ENCODE measurements around the gene NR5A2. TPM values are rescaled to one million over a fixed set of nuclear protein-coding genes. Genes with fewer than 3 reads are reported as not detected.

The NR5A2 gene
- total and polyA plus RNA-seq, 10 of the 15 experiments (the other 5 are each of a cell fraction or from before 2014, with no cell fraction given): 0.02 to 0.60 (median 0.15) TPM; not detected in 1

DNA sequence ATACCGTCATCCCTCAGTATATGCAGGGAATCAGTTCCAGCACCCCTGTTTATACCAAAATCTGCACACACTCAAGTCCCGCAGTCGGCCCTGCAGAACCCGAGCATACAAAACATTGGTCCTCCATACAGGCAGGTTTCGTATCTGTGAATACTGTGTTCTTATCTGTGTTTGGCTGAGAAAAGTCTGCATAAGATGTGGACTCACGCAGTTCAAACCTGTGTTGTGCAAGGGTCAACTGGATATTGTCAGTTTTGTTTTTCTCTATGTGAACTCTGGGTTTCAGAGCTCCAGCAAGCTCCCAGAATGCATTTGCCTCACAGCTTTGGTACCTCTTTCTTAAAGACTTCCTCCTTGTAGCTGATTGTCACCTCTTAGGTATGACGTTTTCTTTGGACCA lies 100.6 kb downstream of the NR5A2 start (continued):
- TF ChIP-seq, protein P1, sequence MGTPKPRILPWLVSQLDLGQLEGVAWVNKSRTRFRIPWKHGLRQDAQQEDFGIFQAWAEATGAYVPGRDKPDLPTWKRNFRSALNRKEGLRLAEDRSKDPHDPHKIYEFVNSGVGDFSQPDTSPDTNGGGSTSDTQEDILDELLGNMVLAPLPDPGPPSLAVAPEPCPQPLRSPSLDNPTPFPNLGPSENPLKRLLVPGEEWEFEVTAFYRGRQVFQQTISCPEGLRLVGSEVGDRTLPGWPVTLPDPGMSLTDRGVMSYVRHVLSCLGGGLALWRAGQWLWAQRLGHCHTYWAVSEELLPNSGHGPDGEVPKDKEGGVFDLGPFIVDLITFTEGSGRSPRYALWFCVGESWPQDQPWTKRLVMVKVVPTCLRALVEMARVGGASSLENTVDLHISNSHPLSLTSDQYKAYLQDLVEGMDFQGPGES (IDR thresholded peaks at IDR 0.05): no peak

DNA sequence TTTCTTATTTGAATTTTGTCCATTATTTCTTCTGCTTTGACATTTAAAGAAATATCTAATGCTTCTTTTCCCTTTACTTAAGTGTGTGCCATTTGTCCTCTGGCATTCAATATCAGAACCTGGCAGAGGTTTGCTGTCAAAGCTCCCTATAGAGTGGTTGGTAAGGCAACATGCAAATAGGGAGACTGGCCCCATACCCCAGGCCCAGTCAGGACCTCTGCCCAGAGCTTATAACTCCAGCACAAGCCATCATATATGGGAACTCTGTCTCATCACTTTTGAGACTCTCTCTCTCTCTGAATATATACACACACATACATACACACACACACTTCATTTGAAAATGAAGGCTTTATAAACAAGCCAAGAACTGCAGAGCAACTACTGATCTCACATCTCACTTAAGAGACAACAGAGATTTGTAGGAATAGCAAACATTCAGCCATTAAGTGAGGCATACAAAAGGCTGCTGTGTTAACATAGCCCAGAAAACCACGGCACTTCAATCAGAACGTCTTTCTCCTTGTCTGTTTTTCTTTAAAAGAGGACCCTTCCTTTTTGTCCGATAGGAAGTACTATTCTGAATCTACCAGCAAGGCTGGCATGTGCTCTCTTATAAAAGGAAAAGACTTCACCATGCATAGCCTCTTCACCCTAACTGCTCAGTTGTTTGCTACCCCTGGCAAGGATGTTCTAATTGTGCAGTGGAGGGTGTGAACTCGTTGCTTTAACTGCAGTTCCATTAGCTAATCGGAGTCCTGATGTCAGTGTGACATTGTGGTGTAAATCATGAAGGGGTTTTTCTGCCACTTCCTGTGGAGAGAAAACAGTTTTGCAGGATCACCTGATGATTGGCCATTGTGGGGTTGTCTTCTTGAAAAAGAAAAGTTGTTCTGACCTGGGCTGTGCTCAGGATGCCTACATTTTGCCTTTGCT lies 101.7 kb downstream of the NR5A2 start:
- Histone ChIP-seq H3K27me3 (replicated peaks in 1 of 2; ENCODE audit: control insufficient read depth in 2 of 2, insufficient read depth in 2 of 2, low read length in 1 of 2) (no peaks in the 10 kb centered on the region), H3K4me3 (no peak overlapping the region), H4K20me1 (ENCODE audit: control insufficient read depth, insufficient read depth) (no peaks in the 10 kb centered on the region), H3K4me1 (ENCODE audit: control insufficient read depth, insufficient read depth, low read length) (peaks cover 6% of the 10 kb centered on the region), H3K9ac (ENCODE audit: control insufficient read depth, insufficient read depth, low read length) (no peak overlapping the region), H3K27ac (ENCODE audit: control insufficient read depth, insufficient read depth) (no peak overlapping the region), H3K36me3 (ENCODE audit: control insufficient read depth in 2 of 2, insufficient read depth in 2 of 2, low read length in 1 of 2) (no peaks in the 10 kb centered on the region), H3K79me2 (ENCODE audit: control insufficient read depth, insufficient read depth, low read length) (no peaks in the 10 kb centered on the region), H3K9me3 (replicated peaks; ENCODE audit: control insufficient read depth, insufficient read depth, low read length) (no peaks in the 10 kb centered on the region), H3K4me2 (ENCODE audit: control insufficient read depth, insufficient read depth) (peak overlapping the region; percentile 30; the same call in 1 of the 2 replicates), H2AFZ (ENCODE audit: control insufficient read depth, low read depth, low read length) (peak overlapping the region; percentile 72)
- ChIA-PET RAD21 (ENCODE audit: unreplicated experiment) (interaction anchor here (0.7 to 5.2 kb wide), 8 partner anchors 10 to 99 kb away, joined by 3 to 41 read pairs (median 4); no protein-coding TSS in a partner anchor), SMC1A (ENCODE audit: uncharacterized antibody, unreplicated experiment) (interaction anchor here (0.6 to 7.1 kb wide), 12 partner anchors 9 to 177 kb away, joined by 3 to 89 read pairs (median 5); no protein-coding TSS in a partner anchor), CTCF (interaction anchor here (0.7 to 2.0 kb wide), 7 partner anchors 10 to 151 kb away, joined by 3 to 8 read pairs (median 3); no protein-coding TSS in a partner anchor), POLR2A (interaction anchor here (1.1 to 2.2 kb wide), 3 partner anchors 11 to 24 kb away, joined by 3 to 15 read pairs (median 4); no protein-coding TSS in a partner anchor)
- WGBS (ENCODE audit: insufficient coverage, insufficient replicate concordance, low lambda C conversion rate, missing lambda C conversion rate): 11% methylated on average over 5 of the region's 5 CpGs
- in situ Hi-C loops (cut with MboI): no loop called here
- intact Hi-C loops (cut with micrococcal nuclease; ENCODE audit: unreplicated experiment): no loop called here
- ATAC-seq (peak; percentile 90), DNase-seq (ENCODE audit: low read depth, low spot score) (no peak), FAIRE-seq (peak; percentile 76)
- BruUV-seq (replicated peaks): no TSS peak
- TF ChIP-seq IRF4 (IDR thresholded peaks at IDR 0.05; ENCODE audit: low read depth, low read length): 0 out of 2 replicates have a peak, but pooled peaks have one; percentile 5
- TF ChIP-seq, protein P2, sequence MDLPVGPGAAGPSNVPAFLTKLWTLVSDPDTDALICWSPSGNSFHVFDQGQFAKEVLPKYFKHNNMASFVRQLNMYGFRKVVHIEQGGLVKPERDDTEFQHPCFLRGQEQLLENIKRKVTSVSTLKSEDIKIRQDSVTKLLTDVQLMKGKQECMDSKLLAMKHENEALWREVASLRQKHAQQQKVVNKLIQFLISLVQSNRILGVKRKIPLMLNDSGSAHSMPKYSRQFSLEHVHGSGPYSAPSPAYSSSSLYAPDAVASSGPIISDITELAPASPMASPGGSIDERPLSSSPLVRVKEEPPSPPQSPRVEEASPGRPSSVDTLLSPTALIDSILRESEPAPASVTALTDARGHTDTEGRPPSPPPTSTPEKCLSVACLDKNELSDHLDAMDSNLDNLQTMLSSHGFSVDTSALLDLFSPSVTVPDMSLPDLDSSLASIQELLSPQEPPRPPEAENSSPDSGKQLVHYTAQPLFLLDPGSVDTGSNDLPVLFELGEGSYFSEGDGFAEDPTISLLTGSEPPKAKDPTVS (IDR thresholded peaks at IDR 0.05; ENCODE audit: low read depth, low read length): no peak
- TF ChIP-seq IKZF1 (conservative IDR thresholded peaks at IDR 0.05): peak; percentile 62
- peak; percentile 8; the same call in 1 of the 2 replicates for TF ChIP-seq SPI1 (IDR thresholded peaks at IDR 0.05; ENCODE audit: borderline replicate concordance, insufficient read depth, low read depth, low read length)
- TF ChIP-seq PML (IDR thresholded peaks at IDR 0.05; ENCODE audit: low read length): no peak
- TF ChIP-seq, protein P3, sequence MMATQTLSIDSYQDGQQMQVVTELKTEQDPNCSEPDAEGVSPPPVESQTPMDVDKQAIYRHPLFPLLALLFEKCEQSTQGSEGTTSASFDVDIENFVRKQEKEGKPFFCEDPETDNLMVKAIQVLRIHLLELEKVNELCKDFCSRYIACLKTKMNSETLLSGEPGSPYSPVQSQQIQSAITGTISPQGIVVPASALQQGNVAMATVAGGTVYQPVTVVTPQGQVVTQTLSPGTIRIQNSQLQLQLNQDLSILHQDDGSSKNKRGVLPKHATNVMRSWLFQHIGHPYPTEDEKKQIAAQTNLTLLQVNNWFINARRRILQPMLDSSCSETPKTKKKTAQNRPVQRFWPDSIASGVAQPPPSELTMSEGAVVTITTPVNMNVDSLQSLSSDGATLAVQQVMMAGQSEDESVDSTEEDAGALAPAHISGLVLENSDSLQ (IDR thresholded peaks at IDR 0.05): peak; percentile 59
- TF ChIP-seq, protein P4, sequence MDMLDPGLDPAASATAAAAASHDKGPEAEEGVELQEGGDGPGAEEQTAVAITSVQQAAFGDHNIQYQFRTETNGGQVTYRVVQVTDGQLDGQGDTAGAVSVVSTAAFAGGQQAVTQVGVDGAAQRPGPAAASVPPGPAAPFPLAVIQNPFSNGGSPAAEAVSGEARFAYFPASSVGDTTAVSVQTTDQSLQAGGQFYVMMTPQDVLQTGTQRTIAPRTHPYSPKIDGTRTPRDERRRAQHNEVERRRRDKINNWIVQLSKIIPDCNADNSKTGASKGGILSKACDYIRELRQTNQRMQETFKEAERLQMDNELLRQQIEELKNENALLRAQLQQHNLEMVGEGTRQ (IDR thresholded peaks at IDR 0.05; ENCODE audit: borderline replicate concordance, low read depth, low read length): no peak
- TF ChIP-seq MXI1 (IDR thresholded peaks at IDR 0.05; ENCODE audit: low read depth, low read length): no peak
- peak; percentile 65 to 75; a peak in 2 of 4 replicates for TF ChIP-seq EP300 (IDR thresholded peaks at IDR 0.05; ENCODE audit: borderline replicate concordance in 1 of 2, control insufficient read depth in 1 of 2, low read depth in 2 of 2, low read length in 2 of 2)
- TF ChIP-seq, protein P5, sequence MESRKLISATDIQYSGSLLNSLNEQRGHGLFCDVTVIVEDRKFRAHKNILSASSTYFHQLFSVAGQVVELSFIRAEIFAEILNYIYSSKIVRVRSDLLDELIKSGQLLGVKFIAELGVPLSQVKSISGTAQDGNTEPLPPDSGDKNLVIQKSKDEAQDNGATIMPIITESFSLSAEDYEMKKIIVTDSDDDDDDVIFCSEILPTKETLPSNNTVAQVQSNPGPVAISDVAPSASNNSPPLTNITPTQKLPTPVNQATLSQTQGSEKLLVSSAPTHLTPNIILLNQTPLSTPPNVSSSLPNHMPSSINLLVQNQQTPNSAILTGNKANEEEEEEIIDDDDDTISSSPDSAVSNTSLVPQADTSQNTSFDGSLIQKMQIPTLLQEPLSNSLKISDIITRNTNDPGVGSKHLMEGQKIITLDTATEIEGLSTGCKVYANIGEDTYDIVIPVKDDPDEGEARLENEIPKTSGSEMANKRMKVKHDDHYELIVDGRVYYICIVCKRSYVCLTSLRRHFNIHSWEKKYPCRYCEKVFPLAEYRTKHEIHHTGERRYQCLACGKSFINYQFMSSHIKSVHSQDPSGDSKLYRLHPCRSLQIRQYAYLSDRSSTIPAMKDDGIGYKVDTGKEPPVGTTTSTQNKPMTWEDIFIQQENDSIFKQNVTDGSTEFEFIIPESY (IDR thresholded peaks at IDR 0.05): no peak

All from GM12878 (cell line).